Astrocyte of the spinal cord (primary cell): ENCODE measurements around the gene CASS4.
A peak's percentile ranks its signal among the peaks of the same experiment; 100 is the strongest.

Experiments used
- DNase-seq: peaks from one replicate; pipeline ENCODE4 v3.0.0; 2011; ENCODE audit warnings: low read depth, low spot score
- H3K4me3 ChIP-seq: 2 replicates; pipeline ENCODE4 v1.5.1; 2011; ENCODE audit warnings: low read depth, mild to moderate bottlenecking, low read length, moderate library complexity
- in situ Hi-C: cut with HindIII; loops from 2 replicates; pipeline ENCODE4 v1.10.0; 2017; ENCODE audit warnings: low sequenced_read_pairs
- TF ChIP-seq, protein P1 (sequence below): IDR thresholded peaks from 2 replicates; pipeline ENCODE4 v1.5.1; 2012; ENCODE audit warnings: low read depth, mild to moderate bottlenecking, low read length, inconsistent platforms

The CASS4 gene

DNA sequence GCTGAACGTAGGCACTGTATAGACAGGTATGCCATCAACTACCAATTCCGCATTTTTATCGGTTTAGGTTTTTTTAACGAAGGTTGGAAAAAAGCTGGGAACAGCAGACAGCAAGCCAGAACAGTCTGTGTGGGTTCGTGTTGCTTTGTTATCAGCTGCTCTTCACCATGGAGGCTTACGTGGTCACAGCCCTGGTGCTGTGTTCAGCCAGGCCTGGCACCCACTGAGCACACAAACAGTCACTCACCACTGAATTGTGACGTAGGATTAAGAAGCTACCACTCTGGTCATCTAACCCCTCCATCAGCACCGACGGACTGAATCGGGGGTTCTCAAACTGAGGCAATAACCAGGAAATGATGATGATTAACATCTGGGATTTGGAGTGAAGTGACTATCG lies 40.1 kb upstream of the CASS4 start:
- TF ChIP-seq, protein P1, sequence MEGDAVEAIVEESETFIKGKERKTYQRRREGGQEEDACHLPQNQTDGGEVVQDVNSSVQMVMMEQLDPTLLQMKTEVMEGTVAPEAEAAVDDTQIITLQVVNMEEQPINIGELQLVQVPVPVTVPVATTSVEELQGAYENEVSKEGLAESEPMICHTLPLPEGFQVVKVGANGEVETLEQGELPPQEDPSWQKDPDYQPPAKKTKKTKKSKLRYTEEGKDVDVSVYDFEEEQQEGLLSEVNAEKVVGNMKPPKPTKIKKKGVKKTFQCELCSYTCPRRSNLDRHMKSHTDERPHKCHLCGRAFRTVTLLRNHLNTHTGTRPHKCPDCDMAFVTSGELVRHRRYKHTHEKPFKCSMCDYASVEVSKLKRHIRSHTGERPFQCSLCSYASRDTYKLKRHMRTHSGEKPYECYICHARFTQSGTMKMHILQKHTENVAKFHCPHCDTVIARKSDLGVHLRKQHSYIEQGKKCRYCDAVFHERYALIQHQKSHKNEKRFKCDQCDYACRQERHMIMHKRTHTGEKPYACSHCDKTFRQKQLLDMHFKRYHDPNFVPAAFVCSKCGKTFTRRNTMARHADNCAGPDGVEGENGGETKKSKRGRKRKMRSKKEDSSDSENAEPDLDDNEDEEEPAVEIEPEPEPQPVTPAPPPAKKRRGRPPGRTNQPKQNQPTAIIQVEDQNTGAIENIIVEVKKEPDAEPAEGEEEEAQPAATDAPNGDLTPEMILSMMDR: no peak
- DNase-seq: no peak
- no peak overlapping the region for H3K4me3 ChIP-seq
- in situ Hi-C loops: no loop called here

DNA sequence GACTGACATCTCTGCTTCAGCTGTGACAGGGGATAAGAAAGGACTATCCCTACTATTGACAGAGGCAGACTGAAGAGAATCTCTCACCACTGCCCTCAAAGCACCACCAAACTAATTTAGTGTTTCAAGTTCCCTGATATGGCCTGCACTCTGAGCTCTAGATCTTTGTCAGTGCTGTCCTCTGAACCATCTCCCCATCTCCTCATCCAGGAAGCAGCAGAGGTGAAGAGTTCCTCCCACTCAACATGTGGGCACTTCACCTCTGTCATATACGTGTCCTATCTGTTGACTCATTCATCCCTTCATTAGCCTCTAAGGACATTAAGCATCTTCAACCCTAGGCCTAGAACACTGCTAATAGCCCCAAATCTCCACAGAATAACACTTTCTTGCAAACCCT lies 39.2 kb upstream of the CASS4 start:
- DNase-seq: no peak
- in situ Hi-C loops: no loop called here
- no peak overlapping the region for H3K4me3 ChIP-seq
- TF ChIP-seq, protein P1: no peak

DNA sequence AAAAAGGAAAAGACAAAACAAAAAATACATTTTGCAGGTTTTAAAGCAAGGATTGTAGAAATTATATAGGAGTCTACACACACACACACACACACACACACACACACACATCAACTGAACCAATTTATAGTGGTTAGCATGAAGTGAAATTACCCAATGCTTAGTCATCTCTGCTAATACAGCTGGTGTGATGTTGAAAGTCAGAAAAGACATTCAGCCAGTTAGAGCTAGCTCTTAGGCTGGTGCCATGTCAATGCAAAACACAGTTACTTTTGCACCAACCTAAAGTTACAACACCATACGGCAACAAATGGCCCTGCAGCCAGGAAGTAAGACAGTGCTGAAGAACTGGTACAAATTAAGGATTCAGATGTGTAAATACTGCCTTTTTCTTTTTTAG lies 38.1 kb upstream of the CASS4 start:
- peak; percentile 89 for DNase-seq
- no peak overlapping the region for H3K4me3 ChIP-seq

DNA sequence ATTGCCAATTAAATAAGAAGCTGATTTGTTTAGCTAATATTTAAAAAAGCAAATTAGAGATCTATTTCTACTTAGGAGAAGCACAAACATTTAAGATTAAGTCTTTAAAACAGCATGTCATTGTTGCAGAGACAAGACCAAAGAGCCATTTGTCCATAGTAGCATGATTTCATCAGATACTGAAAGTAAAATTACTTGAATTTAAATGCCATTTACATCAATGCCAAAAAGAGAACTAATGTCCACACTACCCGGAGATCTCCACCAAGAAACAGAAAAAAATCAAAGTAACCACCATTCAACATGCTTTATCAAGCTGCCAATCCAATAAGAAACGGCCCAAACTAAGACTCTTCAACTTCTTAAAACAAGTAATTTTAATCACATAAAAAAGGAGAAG lies 35.7 kb upstream of the CASS4 start:
- no peak overlapping the region for H3K4me3 ChIP-seq
- in situ Hi-C loops: no loop called here
- DNase-seq: no peak
- TF ChIP-seq, protein P1: no peak

More for the DNA sequence above, 38.1 kb upstream of the CASS4 start:
- in situ Hi-C loops: no loop called here
- TF ChIP-seq, protein P1: no peak

DNA sequence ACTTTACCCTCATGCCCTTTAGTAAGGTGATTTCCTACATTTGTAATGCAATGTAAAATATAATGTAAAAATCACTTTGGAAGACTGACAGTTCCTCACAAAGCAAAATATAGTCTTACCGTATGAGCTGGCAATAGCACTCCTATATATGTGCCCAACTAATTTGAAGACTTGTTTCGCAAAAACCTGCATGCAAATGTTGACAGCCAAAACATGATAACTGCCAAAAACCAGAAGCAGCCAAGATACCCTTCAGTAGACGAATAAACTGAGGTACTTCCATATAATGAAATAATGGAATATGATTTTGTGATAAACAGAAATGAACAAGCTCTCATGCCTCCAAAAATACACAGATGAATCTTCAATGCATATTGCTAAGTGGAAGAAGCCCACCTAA lies 33.7 kb upstream of the CASS4 start:
- TF ChIP-seq, protein P1: no peak
- DNase-seq: no peak
- in situ Hi-C loops: no loop called here
- H3K4me3 ChIP-seq: no peak overlapping the region

DNA sequence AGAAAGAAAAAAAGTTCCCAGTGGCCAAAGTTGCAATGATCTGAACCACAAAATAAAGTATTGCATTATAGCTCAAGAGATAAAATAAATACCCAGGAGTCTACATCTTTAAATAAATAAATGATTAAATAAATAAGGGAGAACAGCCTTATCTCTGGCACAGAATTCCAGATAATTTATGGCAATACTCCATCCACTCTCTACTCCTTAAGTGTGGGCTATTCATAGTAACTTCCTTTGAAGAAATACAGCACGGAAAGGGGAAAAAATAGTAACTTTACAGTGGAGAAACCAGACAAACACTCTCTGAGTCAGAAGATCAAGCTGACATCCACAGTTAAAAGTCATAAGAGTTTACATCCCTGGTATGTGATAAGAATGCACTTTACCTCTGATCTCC lies 31.7 kb upstream of the CASS4 start:
- in situ Hi-C loops: no loop called here
- TF ChIP-seq, protein P1: no peak

DNA sequence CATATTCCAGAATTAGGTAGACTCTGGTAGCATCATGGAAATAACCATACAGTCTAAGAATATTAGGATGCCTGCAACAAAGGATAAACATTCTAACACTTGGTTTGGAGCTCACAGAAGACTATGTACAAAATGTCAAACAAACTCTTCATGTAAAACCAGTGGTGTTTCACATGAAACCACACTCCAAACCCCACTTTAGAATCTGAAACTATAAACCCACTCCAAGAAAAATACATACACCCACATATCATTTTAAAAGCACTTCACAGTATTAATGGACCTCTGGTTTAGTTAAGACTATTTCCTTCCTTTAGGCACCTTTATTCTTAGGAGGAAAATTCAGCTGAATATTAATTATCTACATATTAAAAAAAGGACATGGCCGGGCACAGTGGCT lies 30.6 kb upstream of the CASS4 start:
- in situ Hi-C loops: no loop called here
- TF ChIP-seq, protein P1: no peak
- no peak overlapping the region for H3K4me3 ChIP-seq
- no peak for DNase-seq

More for the DNA sequence above, 31.7 kb upstream of the CASS4 start:
- peak; percentile 12 for DNase-seq
- H3K4me3 ChIP-seq: no peak overlapping the region
